Fibroblast of lung (primary cell): ENCODE results near the gene KIF13A. TPM values are rescaled to one million over a fixed set of nuclear protein-coding genes. Genes with fewer than 3 reads are reported as not detected.

Experiments
- DNase-seq, 2 donors: peaks; one replicate each; pipeline versions ENCODE4 v3.0.0 to v3.0.0-alpha.2; 2010; ENCODE audit warnings: low read depth in 2 of 2
- H2AFZ ChIP-seq: 2 replicates; pipeline ENCODE4 v1.5.1; 2012; ENCODE audit warnings: low read length, control low read depth, inconsistent platforms
- H3K27ac ChIP-seq: 2 replicates; pipeline ENCODE4 v1.5.1; 2011; ENCODE audit warnings: low read length, control low read depth; ENCODE audit not compliant: insufficient read depth
- H3K27me3 ChIP-seq: 2 replicates; pipeline ENCODE4 v1.5.1; 2011; ENCODE audit warnings: mild to moderate bottlenecking, low read length; ENCODE audit not compliant: control insufficient read depth, insufficient read depth
- H3K36me3 ChIP-seq: 2 replicates; pipeline ENCODE4 v1.5.1; 2011; ENCODE audit warnings: low read length; ENCODE audit not compliant: control insufficient read depth, insufficient read depth
- H3K4me1 ChIP-seq: 2 replicates; pipeline ENCODE4 v1.5.1; 2011; ENCODE audit warnings: low read length; ENCODE audit not compliant: control insufficient read depth, insufficient read depth; ENCODE audit errors: extremely low read depth
- H3K4me2 ChIP-seq: 2 replicates; pipeline ENCODE4 v1.5.1; 2011; ENCODE audit warnings: low read length, control low read depth; ENCODE audit not compliant: insufficient read depth; ENCODE audit errors: extremely low read depth
- H3K4me3 ChIP-seq, 4 experiments: fragments of 200-600 bp in 1 of 4; sonication (generic) in 1 of 4; replicated peaks in 1 of 4; 2 replicates each; pipeline ENCODE4 v1.5.1; 2011 to 2016; ENCODE audit warnings: low read length in 4 of 4, low read depth in 3 of 4, mild to moderate bottlenecking in 3 of 4, control low read depth in 2 of 4, inconsistent platforms in 1 of 4, mixed read lengths in 1 of 4; ENCODE audit not compliant: insufficient read depth in 1 of 4; ENCODE audit errors: control extremely low read depth in 1 of 4
- H3K79me2 ChIP-seq: 2 replicates; pipeline ENCODE4 v1.5.1; 2012; ENCODE audit warnings: mild to moderate bottlenecking, low read length, inconsistent platforms; ENCODE audit not compliant: control insufficient read depth, insufficient read depth
- H3K9ac ChIP-seq: 2 replicates; pipeline ENCODE4 v1.5.1; 2011; ENCODE audit warnings: mild to moderate bottlenecking, low read length, control low read depth; ENCODE audit not compliant: insufficient read depth
- H3K9me3 ChIP-seq: 2 replicates; pipeline ENCODE4 v1.5.1; 2012; ENCODE audit warnings: low read depth, low read length; ENCODE audit not compliant: control insufficient read depth, insufficient read depth
- H4K20me1 ChIP-seq: 2 replicates; pipeline ENCODE4 v1.5.1; 2011; ENCODE audit warnings: low read length; ENCODE audit not compliant: control insufficient read depth, insufficient read depth; ENCODE audit errors: extremely low read depth
- CTCF ChIP-seq, 2 donors: IDR thresholded peaks in 1 of 2; conservative IDR thresholded peaks in 1 of 2; 1 replicate in 1 of 2; 2 replicates in 1 of 2; pipeline ENCODE4 v1.5.1; 2011 to 2012; ENCODE audit warnings: low read length in 2 of 2, control low read depth in 1 of 2, inconsistent platforms in 1 of 2, low read depth in 1 of 2, mild to moderate bottlenecking in 1 of 2
- EZH2 ChIP-seq: IDR thresholded peaks from 2 replicates; pipeline ENCODE4 v1.5.1; 2012; ENCODE audit warnings: low read length, control low read depth, mild to moderate bottlenecking; ENCODE audit errors: missing control alignments
- polyA plus RNA-seq, 2 donors: library from polyadenylated mRNA; depleted of rRNA in 1 of 2; stranded (reverse) in 1 of 2; unstranded in 1 of 2; fragments of >200 nt; gene quantifications; 2 replicates each; pipeline ENCODE4 v1.2.1, GENCODE V29; 2011 to 2012; ENCODE audit warnings: missing spikeins in 1 of 2
- total RNA-seq: library from RNA; depleted of rRNA; stranded (reverse); fragments of >200 nt; gene quantifications from 2 replicates; pipeline ENCODE4 v1.2.1, GENCODE V29; 2014

KIF13A gene
- total and polyA plus RNA-seq, 2 donors (not counting 1 experiment from before 2014, with no cell fraction given), result 52.3 to 114 TPM

- Histone ChIP-seq H3K4me3 (no peak overlapping the region), H4K20me1 (no peaks in the 10 kb centered on the region), H3K27ac (peak overlapping the region; percentile 90), H3K9ac (no peak overlapping the region), H3K4me1 (peaks cover 18% of the 10 kb centered on the region), H3K27me3 (no peaks in the 10 kb centered on the region), H3K36me3 (no peaks in the 10 kb centered on the region), H2AFZ (no peak overlapping the region), H3K4me2 (peak overlapping the region; percentile 21), H3K9me3 (no peaks in the 10 kb centered on the region), H3K79me2 (peaks cover 23% of the 10 kb centered on the region)
- TF ChIP-seq EZH2 (no peak), CTCF (conservative IDR thresholded peaks at IDR 0.05 in 1 of 2, IDR thresholded peaks at IDR 0.05 in 1 of 2; ENCODE audit: low read depth in 1 of 2, low read length in 2 of 2) (no peak)
- DNase-seq, result peak; percentile 59 to 90
Observed at GRCh38 chr6:17905611-17906592, 81.5 kb downstream of the KIF13A start.

GRCh38 chr6:17904491-17905120 is 82.8 kb downstream of the KIF13A start:
- H3K36me3 ChIP-seq, result no peaks in the 10 kb centered on the region
- H3K9ac ChIP-seq, result no peak overlapping the region
- H2AFZ ChIP-seq, result no peak overlapping the region
- H3K79me2 ChIP-seq, result peaks cover 28% of the 10 kb centered on the region
- no peaks in the 10 kb centered on the region for H3K27me3 ChIP-seq
- no peak overlapping the region for H3K4me2 ChIP-seq
- H3K4me1 ChIP-seq, result peaks cover 18% of the 10 kb centered on the region
- no peaks in the 10 kb centered on the region for H3K9me3 ChIP-seq
- peak in 1 of 2 donors; percentile 81 for DNase-seq
- TF ChIP-seq CTCF (conservative IDR thresholded peaks at IDR 0.05 in 1 of 2, IDR thresholded peaks at IDR 0.05 in 1 of 2; ENCODE audit: low read depth in 1 of 2, low read length in 2 of 2) (no peak), EZH2 (no peak)
- peak overlapping the region; percentile 90 for H3K27ac ChIP-seq
- H4K20me1 ChIP-seq, result no peaks in the 10 kb centered on the region
- no peak overlapping the region for H3K4me3 ChIP-seq

DNA sequence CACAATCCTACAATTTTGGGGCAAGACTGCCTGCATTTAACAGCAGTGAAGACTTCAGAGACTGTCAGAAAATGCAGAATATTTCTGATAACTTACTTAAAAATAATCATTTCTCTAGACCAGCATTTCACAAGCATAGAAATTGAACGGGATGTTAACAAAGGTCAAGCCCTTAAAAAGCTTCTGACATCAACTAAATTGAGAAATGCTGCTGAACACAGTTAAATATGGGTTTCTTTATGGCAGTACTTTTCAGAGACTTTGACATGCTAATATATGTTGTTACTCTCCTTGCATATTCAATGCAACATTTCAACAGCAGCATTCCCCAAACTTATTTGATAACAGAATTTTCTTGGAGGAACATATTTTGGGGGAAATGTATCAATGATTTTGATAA is 84.5 kb downstream of the KIF13A start:
- H3K27ac ChIP-seq, result no peak overlapping the region
- TF ChIP-seq CTCF (conservative IDR thresholded peaks at IDR 0.05 in 1 of 2, IDR thresholded peaks at IDR 0.05 in 1 of 2; ENCODE audit: low read depth in 1 of 2, low read length in 2 of 2) (no peak), EZH2 (no peak)
- H4K20me1 ChIP-seq, result no peaks in the 10 kb centered on the region
- peaks cover 14% of the 10 kb centered on the region for H3K4me1 ChIP-seq
- no peak overlapping the region for H3K4me2 ChIP-seq
- H3K27me3 ChIP-seq, result no peaks in the 10 kb centered on the region
- DNase-seq, result peak in 1 of 2 donors; percentile 50
- peaks cover 24% of the 10 kb centered on the region for H3K79me2 ChIP-seq
- H3K36me3 ChIP-seq, result no peaks in the 10 kb centered on the region
- no peak overlapping the region for H2AFZ ChIP-seq
- H3K9ac ChIP-seq, result no peak overlapping the region
- H3K9me3 ChIP-seq, result no peaks in the 10 kb centered on the region
- H3K4me3 ChIP-seq, result no peak overlapping the region
